B cell (primary cell): Measurements from ENCODE around the gene FAM120B. TPM values are rescaled to one million over a fixed set of nuclear protein-coding genes. Genes with fewer than 3 reads are reported as not detected.

Source experiments
- ATAC-seq: fragments of 200-7000 bp; cut with Tn5 transposase; one replicate; pipeline ENCODE4 v1.10.0; 2021; ENCODE audit warnings: low read depth, mild to moderate bottlenecking, moderate number of reproducible peaks, moderate library complexity
- CTCF ChIA-PET: fragments of 350-600 bp; sonication (Branson Sonifier 250); formaldehyde crosslinking; loops from one replicate; lab custom pipeline; 2021; ENCODE audit warnings: antibody characterized with exemption, inconsistent platforms; lab: Charles Lee
- POLR2A ChIA-PET: fragments of 350-600 bp; sonication (Branson Sonifier 250); formaldehyde crosslinking; loops from one replicate; lab custom pipeline; 2021; ENCODE audit warnings: antibody characterized with exemption; lab: Charles Lee
- DNase-seq: peaks from one replicate; pipeline ENCODE4 v3.0.0; 2013
- H2AFZ ChIP-seq: 2 replicates; pipeline ENCODE4 v1.6.1; 2012; ENCODE audit warnings: mild to moderate bottlenecking, low read depth, low read length; ENCODE audit not compliant: insufficient read depth, poor library complexity, severe bottlenecking
- H3K27ac ChIP-seq, 2 donors: 1 replicate in 1 of 2; 2 replicates in 1 of 2; pipeline ENCODE4 v1.5.1; 2012 to 2013; ENCODE audit warnings: low read length in 2 of 2, mild to moderate bottlenecking in 2 of 2, moderate library complexity in 1 of 2
- H3K27me3 ChIP-seq, 4 experiments: fragments of 200-600 bp in 1 of 4; sonication (generic) in 1 of 4; replicated peaks in 1 of 4; 1 replicate in 2 of 4; 2 replicates in 2 of 4; pipeline versions ENCODE4 v1.6.1 to v1.7.0; 2013 to 2016; ENCODE audit warnings: low read length in 3 of 4, mild to moderate bottlenecking in 2 of 4, mixed read lengths in 1 of 4, moderate library complexity in 1 of 4; ENCODE audit not compliant: insufficient read depth in 4 of 4, control insufficient read depth in 3 of 4; ENCODE audit errors: control extremely low read depth in 1 of 4
- H3K36me3 ChIP-seq, 2 experiments: replicated peaks in 1 of 2; 1 replicate in 1 of 2; 2 replicates in 1 of 2; pipeline versions ENCODE4 v1.6.1 to v1.7.1; 2013; ENCODE audit warnings: low read length in 1 of 2; ENCODE audit not compliant: insufficient read depth in 2 of 2, control insufficient read depth in 1 of 2; ENCODE audit errors: control extremely low read depth in 1 of 2, extremely low read depth in 1 of 2
- H3K4me1 ChIP-seq, 2 donors: fragments of 200-600 bp in 1 of 2; sonication (generic) in 1 of 2; 1 replicate in 1 of 2; 2 replicates in 1 of 2; pipeline versions ENCODE4 v1.5.1 to v1.6.1; 2013 to 2017; ENCODE audit warnings: low read length in 2 of 2; ENCODE audit not compliant: control insufficient read depth in 2 of 2, insufficient read depth in 2 of 2
- H3K4me2 ChIP-seq: replicated peaks from 2 replicates; pipeline ENCODE3; 2012; ENCODE audit warnings: mild to moderate bottlenecking, low read depth, low read length; ENCODE audit not compliant: poor library complexity, severe bottlenecking
- H3K4me3 ChIP-seq, 5 experiments: fragments of 200-600 bp in 1 of 5; sonication (generic) in 1 of 5; 1 replicate in 3 of 5; 2 replicates in 2 of 5; pipeline versions ENCODE4 v1.5.1 to v1.7.0; 2011 to 2016; ENCODE audit warnings: low read length in 4 of 5, mild to moderate bottlenecking in 4 of 5, low read depth in 2 of 5, control low read depth in 1 of 5, moderate library complexity in 1 of 5; ENCODE audit not compliant: insufficient read depth in 1 of 5; ENCODE audit errors: control extremely low read depth in 1 of 5, extremely low read depth in 1 of 5
- H3K79me2 ChIP-seq: fragments of 200-600 bp; sonication (generic); one replicate; pipeline ENCODE4 v1.6.0; 2016; ENCODE audit warnings: low read length; ENCODE audit not compliant: control insufficient read depth, insufficient read depth
- H3K9ac ChIP-seq: fragments of 200-600 bp; sonication (generic); 2 replicates; pipeline ENCODE4 v1.6.1; 2017; ENCODE audit warnings: mild to moderate bottlenecking, low read length, moderate library complexity
- H3K9me3 ChIP-seq, 3 donors: one replicate each; pipeline versions ENCODE4 v1.6.1 to v1.7.1; 2013; ENCODE audit warnings: low read length in 2 of 3; ENCODE audit not compliant: control insufficient read depth in 2 of 3, insufficient read depth in 1 of 3; ENCODE audit errors: control extremely low read depth in 1 of 3
- H4K20me1 ChIP-seq: 2 replicates; pipeline ENCODE4 v1.6.0; 2012; ENCODE audit warnings: mild to moderate bottlenecking, low read length; ENCODE audit not compliant: insufficient read depth, control insufficient read depth, poor library complexity, severe bottlenecking
- H3K27ac Mint-ChIP-seq: one replicate; pipeline ENCODE4 v1.8.0; 2021; ENCODE audit warnings: mixed read lengths
- H3K27me3 Mint-ChIP-seq: one replicate; pipeline ENCODE4 v1.8.0; 2021; ENCODE audit warnings: mixed read lengths
- H3K4me1 Mint-ChIP-seq: one replicate; pipeline ENCODE4 v1.8.0; 2021; ENCODE audit warnings: mixed read lengths
- H3K4me3 Mint-ChIP-seq: one replicate; pipeline ENCODE4 v1.8.0; 2021; ENCODE audit warnings: mixed read lengths
- H3K9me3 Mint-ChIP-seq: one replicate; pipeline ENCODE4 v1.8.0; 2022; ENCODE audit warnings: mixed read lengths; ENCODE audit not compliant: insufficient read depth
- CTCF ChIP-seq: fragments of 200-600 bp; IDR thresholded peaks from one replicate; pipeline ENCODE4 v1.8.0; 2022; ENCODE audit warnings: antibody characterized with exemption, mild to moderate bottlenecking
- EZH2 ChIP-seq: IDR thresholded peaks from 2 replicates; pipeline ENCODE4 v1.6.1; 2012; ENCODE audit warnings: borderline replicate concordance, low read depth, mild to moderate bottlenecking, moderate library complexity, low read length; ENCODE audit not compliant: insufficient read depth, poor library complexity, severe bottlenecking
- WGBS: methylation state at CpG from one replicate; pipeline ENCODE4 v1.1.5; 2013; ENCODE audit warnings: missing lambda C conversion rate; ENCODE audit not compliant: insufficient coverage; 5-methylcytosine and 5-hydroxymethylcytosine counted together
- intact Hi-C: fragments of 100-400 bp; cut with micrococcal nuclease; formaldehyde crosslinking; loops from one replicate; pipeline ENCODE4 v1.10.0; 2022
- polyA plus RNA-seq: library from polyadenylated mRNA; depleted of rRNA; stranded (reverse); fragments of >200 nt; gene quantifications from 2 replicates; pipeline ENCODE4 v1.2.3, GENCODE V29; 2012
- total RNA-seq, 2 donors: library from RNA; stranded (reverse); fragments of 120-200 nt in 1 of 2; gene quantifications; 1 replicate in 1 of 2; 2 replicates in 1 of 2; pipeline versions ENCODE4 v1.2.3 to v1.2.4, GENCODE V29; 2013 to 2022

Gene FAM120B
- total and polyA plus RNA-seq, 2 donors (not counting 1 experiment from before 2014, with no cell fraction given), result 12.5 to 51.7 TPM

GRCh38 chr6:170441316-170441715 is 134.8 kb downstream of the FAM120B start:
- no peak overlapping the region for H3K4me3 Mint-ChIP-seq
- intact Hi-C loops, result no loop called here
- H3K79me2 ChIP-seq, result no peaks in the 10 kb centered on the region

GRCh38 chr6:170442596-170442995 is 136.0 kb downstream of the FAM120B start:
- Histone ChIP-seq H3K4me1 (peaks cover 0 to 4% of the 10 kb centered on the region in 2 donors), H4K20me1 (no peaks in the 10 kb centered on the region), H2AFZ (no peak overlapping the region), H3K4me3 (no peak overlapping the region), H3K9ac (no peak overlapping the region), H3K9me3 (peaks cover 0 to 8% (median 0%) of the 10 kb centered on the region in 3 donors), H3K79me2 (no peaks in the 10 kb centered on the region), H3K27ac (no peak overlapping the region), H3K4me2 (no peak overlapping the region), H3K27me3 (peaks cover 0 to 9% (median 0%) of the 10 kb centered on the region in 4 experiments), H3K36me3 (no peaks in the 10 kb centered on the region)
- intact Hi-C loops, result no loop called here
- ChIA-PET CTCF (no interaction called here), POLR2A (no interaction called here)
- peaks cover 11% of the 10 kb centered on the region for H3K27me3 Mint-ChIP-seq
- no peak for TF ChIP-seq CTCF
- no peak for TF ChIP-seq EZH2
- H3K4me1 Mint-ChIP-seq, result peaks cover 7% of the 10 kb centered on the region
- H3K9me3 Mint-ChIP-seq, result no peaks in the 10 kb centered on the region
- H3K4me3 Mint-ChIP-seq, result no peak overlapping the region
- no peak for ATAC-seq
- DNase-seq, result no peak
- no peak overlapping the region for H3K27ac Mint-ChIP-seq
- 92% methylated on average over 4 of the region's 8 CpGs for WGBS

More at GRCh38 chr6:170441316-170441715, 134.8 kb downstream of the FAM120B start:
- Histone ChIP-seq H2AFZ (no peak overlapping the region), H3K9me3 (peaks cover 0 to 20% (median 5%) of the 10 kb centered on the region in 3 donors), H3K27me3 (peaks cover 0 to 13% (median under 1%) of the 10 kb centered on the region in 4 experiments), H3K4me2 (no peak overlapping the region), H3K4me1 (peaks cover 0 to 4% of the 10 kb centered on the region in 2 donors), H3K9ac (no peak overlapping the region), H4K20me1 (no peaks in the 10 kb centered on the region), H3K27ac (no peak overlapping the region), H3K4me3 (no peak overlapping the region), H3K36me3 (no peaks in the 10 kb centered on the region)
- Mint-ChIP-seq H3K27ac (no peak overlapping the region), H3K27me3 (peaks cover 14% of the 10 kb centered on the region), H3K4me1 (peaks cover 7% of the 10 kb centered on the region), H3K9me3 (peaks cover 2% of the 10 kb centered on the region)
- DNase-seq (no peak), ATAC-seq (no peak)
- TF ChIP-seq EZH2, result no peak
- no peak for TF ChIP-seq CTCF
- no CpG with 5 or more reads among the region's 3 CpGs for WGBS
- POLR2A ChIA-PET, result no interaction called here
- CTCF ChIA-PET, result no interaction called here
